ENCODE data around the gene THAP2.
A peak's percentile ranks its signal among the peaks of the same experiment; 100 is the strongest.

THAP2 gene

GRCh38 chr12:71666259-71666658 lies 2.2 kb downstream of the THAP2 start:
- no peak for DNase-seq (ENCODE audit: low read depth)
- no peak overlapping the region for H3K4me3 ChIP-seq (ENCODE audit: low read depth, low read length)
- TF ChIP-seq CTCF (conservative IDR thresholded peaks at IDR 0.05; ENCODE audit: low read depth, low read length), result no peak

GRCh38 chr12:71671311-71671710 lies 7.2 kb downstream of the THAP2 start:
- DNase-seq (ENCODE audit: low read depth), result no peak
- no peak for TF ChIP-seq CTCF (conservative IDR thresholded peaks at IDR 0.05; ENCODE audit: low read depth, low read length)
- no peak overlapping the region for H3K4me3 ChIP-seq (ENCODE audit: low read depth, low read length)

- no peak for TF ChIP-seq CTCF (conservative IDR thresholded peaks at IDR 0.05; ENCODE audit: low read depth, low read length)
- DNase-seq (ENCODE audit: low read depth), result no peak
- no peak overlapping the region for H3K4me3 ChIP-seq (ENCODE audit: low read depth, low read length)
Measured at GRCh38 chr12:71671816-71672215, 7.7 kb downstream of the THAP2 start.

- TF ChIP-seq CTCF (conservative IDR thresholded peaks at IDR 0.05; ENCODE audit: low read depth, low read length), result no peak
Measured at GRCh38 chr12:71682466-71682865, 18.4 kb downstream of the THAP2 start.

GRCh38 chr12:71683633-71684032 lies 19.5 kb downstream of the THAP2 start:
- TF ChIP-seq CTCF (conservative IDR thresholded peaks at IDR 0.05; ENCODE audit: low read depth, low read length), result no peak
- no peak for DNase-seq (ENCODE audit: low read depth)
- H3K4me3 ChIP-seq (ENCODE audit: low read depth, low read length), result no peak overlapping the region

More at GRCh38 chr12:71682466-71682865, 18.4 kb downstream of the THAP2 start:
- no peak for DNase-seq (ENCODE audit: low read depth)
- no peak overlapping the region for H3K4me3 ChIP-seq (ENCODE audit: low read depth, low read length)

- no peak for DNase-seq (ENCODE audit: low read depth)
- TF ChIP-seq CTCF (conservative IDR thresholded peaks at IDR 0.05; ENCODE audit: low read depth, low read length), result no peak
- no peak overlapping the region for H3K4me3 ChIP-seq (ENCODE audit: low read depth, low read length)
Measured at GRCh38 chr12:71684081-71684480, 20.0 kb downstream of the THAP2 start.

- no peak for DNase-seq (ENCODE audit: low read depth)
- no peak for TF ChIP-seq CTCF (conservative IDR thresholded peaks at IDR 0.05; ENCODE audit: low read depth, low read length)
Measured at GRCh38 chr12:71685312-71685906, 21.3 kb downstream of the THAP2 start.

More at GRCh38 chr12:71685312-71685906, 21.3 kb downstream of the THAP2 start:
- H3K4me3 ChIP-seq (ENCODE audit: low read depth, low read length), result peak overlapping the region; percentile 74
